Naive thymus-derived CD4-positive, alpha-beta T cell (primary cell): ENCODE results near the gene SRPK2. TPM values are rescaled to one million over a fixed set of nuclear protein-coding genes. Genes with fewer than 3 reads are reported as not detected.
"Not testable (repeated sequence)": the region's sequence is repeated elsewhere in the genome, so short reads cannot be mapped to it uniquely, and the experiment has no call there.

Experiments used
- ATAC-seq: fragments of 150-1000 bp; cut with Tn5 transposase; 2 replicates; pipeline ENCODE4 v1.10.0; 2021; ENCODE audit warnings: mild to moderate bottlenecking, moderate library complexity
- CTCF ChIA-PET: fragments of 350-600 bp; sonication (Branson Sonifier 250); formaldehyde crosslinking; loops from one replicate; lab custom pipeline; 2021; ENCODE audit warnings: antibody characterized with exemption; lab: Charles Lee
- POLR2A ChIA-PET: fragments of 350-600 bp; sonication (Branson Sonifier 250); formaldehyde crosslinking; loops from one replicate; lab custom pipeline; 2021; ENCODE audit warnings: antibody characterized with exemption, inconsistent platforms; lab: Charles Lee
- DNase-seq, 9 donors: peaks; one replicate each; pipeline versions ENCODE4 v3.0.0 to v3.0.0-alpha.2; 2020 to 2022; ENCODE audit warnings: mixed read lengths in 1 of 9
- H3K27ac ChIP-seq: one replicate; pipeline ENCODE4 v1.7.0; 2013; ENCODE audit warnings: mild to moderate bottlenecking, low read depth, low read length, moderate library complexity
- H3K27me3 ChIP-seq, 2 donors: one replicate each; pipeline ENCODE4 v1.7.0; 2013; ENCODE audit warnings: low read length in 2 of 2, mild to moderate bottlenecking in 2 of 2, moderate library complexity in 2 of 2; ENCODE audit not compliant: control insufficient read depth in 2 of 2, insufficient read depth in 2 of 2
- H3K36me3 ChIP-seq, 3 experiments: 1 replicate in 2 of 3; 2 replicates in 1 of 3; pipeline ENCODE4 v1.7.0; 2013; ENCODE audit warnings: low read length in 3 of 3, mild to moderate bottlenecking in 3 of 3, moderate library complexity in 1 of 3; ENCODE audit not compliant: insufficient read depth in 3 of 3, control insufficient read depth in 2 of 3
- H3K4me1 ChIP-seq, 2 donors: one replicate each; pipeline ENCODE4 v1.7.0; 2013; ENCODE audit warnings: low read length in 2 of 2, mild to moderate bottlenecking in 2 of 2, moderate library complexity in 1 of 2; ENCODE audit not compliant: control insufficient read depth in 2 of 2, insufficient read depth in 2 of 2
- H3K4me3 ChIP-seq: 2 replicates; pipeline ENCODE4 v1.7.0; 2013; ENCODE audit warnings: mild to moderate bottlenecking, low read length
- H3K9me3 ChIP-seq, 3 experiments: 1 replicate in 2 of 3; 2 replicates in 1 of 3; pipeline ENCODE4 v1.7.0; 2013; ENCODE audit warnings: low read length in 3 of 3; ENCODE audit not compliant: control insufficient read depth in 2 of 3
- H3K27ac Mint-ChIP-seq, 9 donors: one replicate each; pipeline ENCODE4 v1.8.0; 2020 to 2022; ENCODE audit warnings: mixed read lengths in 9 of 9, mild to moderate bottlenecking in 8 of 9, moderate library complexity in 5 of 9, inconsistent platforms in 2 of 9
- H3K27me3 Mint-ChIP-seq, 5 donors: one replicate each; pipeline ENCODE4 v1.8.0; 2021 to 2022; ENCODE audit warnings: mixed read lengths in 5 of 5, mild to moderate bottlenecking in 1 of 5
- H3K36me3 Mint-ChIP-seq, 5 donors: one replicate each; pipeline ENCODE4 v1.8.0; 2020 to 2022; ENCODE audit warnings: mixed read lengths in 5 of 5, mild to moderate bottlenecking in 3 of 5, inconsistent platforms in 1 of 5
- H3K4me1 Mint-ChIP-seq, 7 donors: one replicate each; pipeline ENCODE4 v1.8.0; 2020 to 2022; ENCODE audit warnings: mixed read lengths in 7 of 7, mild to moderate bottlenecking in 3 of 7, inconsistent platforms in 1 of 7
- H3K4me3 Mint-ChIP-seq, 10 donors: one replicate each; pipeline ENCODE4 v1.8.0; 2020 to 2022; ENCODE audit warnings: mild to moderate bottlenecking in 10 of 10, mixed read lengths in 10 of 10, moderate library complexity in 6 of 10, inconsistent platforms in 2 of 10
- H3K9me3 Mint-ChIP-seq, 11 donors: one replicate each; pipeline ENCODE4 v1.8.0; 2020 to 2022; ENCODE audit warnings: mixed read lengths in 11 of 11, mild to moderate bottlenecking in 4 of 11, inconsistent platforms in 1 of 11, moderate library complexity in 1 of 11
- intact Hi-C, 2 donors: fragments of 100-400 bp; cut with micrococcal nuclease; formaldehyde crosslinking; loops; one replicate each; pipeline ENCODE4 v1.15.1; 2023
- polyA plus RNA-seq, 2 donors: library from polyadenylated mRNA; unstranded; fragments of 300-500 nt; fragmentation: Illumina TruSeq; gene quantifications; one replicate each; pipeline ENCODE4 v1.2.3, GENCODE V29; 2021
- total RNA-seq, 6 experiments: library from RNA in 5 of 6; stranded (reverse) in 5 of 6; gene quantifications; 1 replicate in 5 of 6; 2 replicates in 1 of 6; pipeline ENCODE4 v1.2.3 and lab custom pipeline; 2021 to 2026

The SRPK2 gene
- total and polyA plus RNA-seq, 7 experiments from 2014 or later = 40.2 to 56.7 (median 46.8) TPM

DNA sequence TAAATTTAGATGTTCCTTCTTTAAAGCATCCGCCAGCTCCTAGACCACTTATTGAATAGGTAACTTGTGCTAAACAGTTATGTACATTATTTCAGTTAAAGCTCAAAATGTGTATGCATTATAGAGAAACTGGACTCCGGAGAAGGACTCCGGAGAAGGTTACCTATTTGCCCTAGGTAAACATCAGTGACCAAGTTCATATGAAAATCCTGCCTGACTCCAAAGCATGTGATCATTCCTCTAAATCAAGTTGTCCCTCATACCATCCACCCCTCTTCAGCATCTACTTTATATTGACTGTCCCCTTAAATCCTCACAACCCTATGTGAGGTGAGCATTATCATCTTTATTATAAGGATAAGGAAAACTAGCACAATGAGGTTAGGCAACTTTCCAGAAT, 147.5 kb downstream of the SRPK2 start:
- no peak for DNase-seq
- ATAC-seq = no peak
- intact Hi-C loops = no loop called here
- Histone ChIP-seq H3K27ac (no peak overlapping the region), H3K9me3 (no peaks in the 10 kb centered on the region), H3K27me3 (no peaks in the 10 kb centered on the region), H3K4me1 (peaks cover 0 to 3% of the 10 kb centered on the region in 2 donors), H3K36me3 (no peaks in the 10 kb centered on the region), H3K4me3 (no peak overlapping the region)
- POLR2A ChIA-PET = interaction anchor here (0.9 kb wide), 1 partner anchor 43 kb away, joined by 3 read pairs; no protein-coding TSS in a partner anchor
- Mint-ChIP-seq H3K36me3 (peaks cover 4 to 6% (median 5%) of the 10 kb centered on the region in 5 donors), H3K27ac (no peak overlapping the region), H3K4me3 (peak overlapping the region in 1 of 10 donors; percentile 3), H3K4me1 (peaks cover 3 to 78% (median 69%) of the 10 kb centered on the region in 7 donors), H3K9me3 (no peaks in the 10 kb centered on the region), H3K27me3 (no peaks in the 10 kb centered on the region)
- CTCF ChIA-PET = no interaction called here

DNA sequence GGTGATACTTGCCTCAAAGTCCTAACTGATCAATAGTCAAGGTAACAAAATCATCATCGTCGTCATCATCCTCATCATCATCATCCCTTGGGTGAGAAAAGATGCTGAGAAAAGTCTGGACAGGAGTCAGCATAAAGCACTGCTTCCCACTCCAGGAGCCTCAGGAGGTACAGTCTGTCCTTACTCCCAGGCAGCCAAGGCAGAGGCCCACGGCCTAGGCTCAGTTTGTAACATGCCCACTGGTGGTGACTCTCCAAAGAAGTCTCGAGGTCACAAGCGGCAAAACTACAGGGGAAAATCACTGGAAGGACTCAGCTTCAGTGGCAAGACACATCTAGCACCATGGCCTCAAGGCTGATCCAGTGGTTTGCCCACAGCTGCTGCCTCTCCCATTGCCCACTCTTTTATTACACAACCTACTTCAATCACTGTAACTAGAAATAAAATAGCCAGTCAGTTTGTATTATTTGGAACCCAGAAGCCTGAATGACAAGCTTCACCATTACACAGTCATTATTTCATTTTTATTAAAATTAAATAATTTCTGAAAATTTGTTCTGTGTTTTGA, 150.4 kb downstream of the SRPK2 start:
- no peak for ATAC-seq
- peak overlapping the region in 1 of 9 donors; percentile 18 for H3K27ac Mint-ChIP-seq
- CTCF ChIA-PET = interaction anchor here (0.6 kb wide), 1 partner anchor 227 kb away, joined by 3 read pairs; no protein-coding TSS in a partner anchor

DNA sequence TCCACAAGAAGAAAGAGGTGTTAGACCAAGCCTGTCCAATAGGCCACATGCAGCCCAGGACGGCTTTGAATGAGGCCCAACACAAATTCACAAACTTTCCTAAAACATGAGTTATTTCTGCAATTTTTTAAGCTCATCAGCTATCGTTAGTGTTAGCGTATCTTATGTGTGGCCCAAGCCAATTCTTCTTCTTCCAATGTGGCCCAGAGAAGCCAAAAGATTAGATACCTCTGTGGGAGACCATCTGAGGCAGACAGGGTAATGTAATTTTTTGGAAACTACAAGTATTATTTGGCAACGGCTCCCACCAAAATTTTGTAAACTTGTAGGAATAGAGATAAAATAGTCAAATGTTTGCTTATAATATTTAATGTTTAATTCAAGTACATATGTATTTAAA, 153.8 kb downstream of the SRPK2 start:
- Mint-ChIP-seq H3K36me3 (peaks cover 7 to 23% (median 14%) of the 10 kb centered on the region in 5 donors), H3K4me1 (peaks cover 8 to 67% (median 56%) of the 10 kb centered on the region in 7 donors), H3K9me3 (peaks cover 0 to 2% (median 0%) of the 10 kb centered on the region in 11 donors), H3K4me3 (no peak overlapping the region), H3K27me3 (no peaks in the 10 kb centered on the region), H3K27ac (no peak overlapping the region)
- Histone ChIP-seq H3K27ac (no peak overlapping the region), H3K36me3 (no peaks in the 10 kb centered on the region), H3K4me1 (peaks cover 0 to 3% of the 10 kb centered on the region in 2 donors), H3K27me3 (no peaks in the 10 kb centered on the region), H3K4me3 (no peak overlapping the region), H3K9me3 (no peaks in the 10 kb centered on the region)
- DNase-seq (no peak), ATAC-seq (no peak)
- ChIA-PET POLR2A (interaction anchor here (1.0 kb wide), 1 partner anchor 190 kb away, joined by 3 read pairs; no protein-coding TSS in a partner anchor), CTCF (interaction anchor here (0.7 kb wide), 1 partner anchor 196 kb away, joined by 3 read pairs; no protein-coding TSS in a partner anchor)
- intact Hi-C loops = no loop called here

More for the DNA sequence above, 150.4 kb downstream of the SRPK2 start:
- Histone ChIP-seq H3K9me3 (no peaks in the 10 kb centered on the region), H3K27ac (no peak overlapping the region), H3K4me3 (no peak overlapping the region), H3K36me3 (no peaks in the 10 kb centered on the region), H3K4me1 (peaks cover 0 to 3% of the 10 kb centered on the region in 2 donors), H3K27me3 (no peaks in the 10 kb centered on the region)
- no peak for DNase-seq
- Mint-ChIP-seq H3K36me3 (peaks cover 0 to 8% (median 0%) of the 10 kb centered on the region in 5 donors), H3K4me1 (peaks cover 8 to 91% (median 82%) of the 10 kb centered on the region in 7 donors), H3K9me3 (no peaks in the 10 kb centered on the region), H3K27me3 (no peaks in the 10 kb centered on the region), H3K4me3 (no peak overlapping the region)
- intact Hi-C loops = no loop called here
- POLR2A ChIA-PET = no interaction called here

DNA sequence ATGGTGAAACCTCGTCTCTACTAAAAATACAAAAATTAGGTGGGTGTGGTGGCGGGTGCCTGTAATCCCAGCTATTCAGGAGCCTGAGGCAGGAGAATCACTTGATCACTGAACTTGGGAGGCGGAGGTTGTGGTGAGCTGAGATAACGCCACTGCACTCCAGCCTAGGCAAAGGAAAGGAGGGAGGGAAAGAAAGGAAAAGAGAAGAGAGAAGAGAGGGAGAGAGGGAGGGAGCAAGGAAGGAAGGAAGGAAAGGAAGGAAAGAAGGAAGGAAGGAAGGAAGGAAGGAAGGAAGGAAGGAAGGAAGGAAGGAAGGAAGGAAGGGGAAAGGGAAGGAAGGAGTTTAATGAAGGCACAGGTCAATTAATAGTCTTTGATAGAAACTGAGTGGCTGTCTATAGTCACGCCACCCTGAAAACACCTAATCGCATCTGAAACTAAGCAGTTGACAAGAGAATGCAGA, 155.9 kb downstream of the SRPK2 start:
- H3K9me3 ChIP-seq, H3K4me1 ChIP-seq, H3K9me3 Mint-ChIP-seq, H3K4me3 Mint-ChIP-seq, H3K27ac ChIP-seq, intact Hi-C loops, H3K27ac Mint-ChIP-seq, H3K36me3 ChIP-seq, POLR2A ChIA-PET, H3K27me3 Mint-ChIP-seq, DNase-seq, CTCF ChIA-PET, H3K4me3 ChIP-seq, ATAC-seq, H3K27me3 ChIP-seq: not testable (repeated sequence)
- H3K4me1 Mint-ChIP-seq = peaks cover 8 to 53% (median 40%) of the 10 kb centered on the region in 7 donors
- H3K36me3 Mint-ChIP-seq = peaks cover 7 to 38% (median 21%) of the 10 kb centered on the region in 5 donors

DNA sequence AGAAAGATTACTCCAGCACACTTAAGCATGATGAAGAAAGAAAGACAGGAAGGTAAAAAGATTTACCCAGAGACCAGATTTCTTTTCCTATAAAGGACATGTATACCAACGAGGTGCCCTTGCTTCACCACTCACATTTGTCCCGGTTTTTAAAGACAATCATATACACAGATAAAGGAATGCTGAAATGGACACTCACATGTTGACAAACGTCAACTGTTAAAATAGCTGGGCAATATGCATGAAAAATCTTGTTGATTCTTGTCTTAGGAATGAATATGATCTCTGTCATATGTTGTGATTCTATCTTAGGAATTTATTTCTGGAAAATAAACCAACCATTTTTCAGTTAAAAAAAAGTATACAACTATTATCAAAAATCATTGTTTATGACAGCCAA, 158.2 kb downstream of the SRPK2 start:
- intact Hi-C loops = no loop called here
- no peak overlapping the region for H3K4me3 Mint-ChIP-seq
- H3K27me3 Mint-ChIP-seq = no peaks in the 10 kb centered on the region
- H3K27me3 ChIP-seq = no peaks in the 10 kb centered on the region
- H3K4me1 ChIP-seq = peaks cover 0 to 3% of the 10 kb centered on the region in 2 donors
- peaks cover 0 to 5% (median 0%) of the 10 kb centered on the region in 3 experiments for H3K36me3 ChIP-seq
- H3K4me3 ChIP-seq = no peak overlapping the region
- H3K9me3 Mint-ChIP-seq = peaks cover 0 to 13% (median 0%) of the 10 kb centered on the region in 11 donors
- POLR2A ChIA-PET = no interaction called here
- no peak for DNase-seq
- H3K27ac Mint-ChIP-seq = peak overlapping the region in 1 of 9 donors; percentile 25
- no peak for ATAC-seq
- H3K9me3 ChIP-seq = no peaks in the 10 kb centered on the region
- H3K4me1 Mint-ChIP-seq = peaks cover 0 to 41% (median 26%) of the 10 kb centered on the region in 7 donors
- no peak overlapping the region for H3K27ac ChIP-seq
- peaks cover 8 to 47% (median 28%) of the 10 kb centered on the region in 5 donors for H3K36me3 Mint-ChIP-seq
- CTCF ChIA-PET = no interaction called here

DNA sequence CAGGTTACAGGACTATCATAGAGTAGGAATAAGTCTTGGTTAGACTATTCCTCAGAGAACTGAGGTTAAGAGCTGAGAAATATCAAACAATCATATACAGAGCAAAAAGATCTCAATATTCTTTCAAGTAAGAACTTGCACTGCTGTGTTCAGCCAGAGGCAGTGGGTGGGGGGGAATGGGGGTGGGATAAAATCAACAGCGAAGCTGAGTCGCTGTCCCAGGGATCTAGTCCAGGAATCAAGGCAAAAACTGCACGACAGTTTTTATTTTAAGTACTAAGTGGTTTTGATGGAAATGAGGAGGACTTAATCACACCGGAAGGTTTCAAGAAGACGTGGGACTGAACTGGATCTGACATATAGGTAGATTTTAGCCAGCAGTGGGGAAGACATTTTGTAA, 159.1 kb downstream of the SRPK2 start:
- Mint-ChIP-seq H3K4me3 (no peak overlapping the region), H3K9me3 (peaks cover 0 to 13% (median 0%) of the 10 kb centered on the region in 11 donors), H3K27me3 (no peaks in the 10 kb centered on the region), H3K36me3 (peaks cover 8 to 44% (median 28%) of the 10 kb centered on the region in 5 donors), H3K27ac (no peak overlapping the region), H3K4me1 (peaks cover 8 to 43% (median 29%) of the 10 kb centered on the region in 7 donors)
- peaks cover 0 to 6% of the 10 kb centered on the region in 2 donors for H3K4me1 ChIP-seq
- ATAC-seq (no peak), DNase-seq (no peak)
- intact Hi-C loops = no loop called here
- H3K4me3 ChIP-seq = no peak overlapping the region
- H3K9me3 ChIP-seq = no peaks in the 10 kb centered on the region
- H3K27me3 ChIP-seq = no peaks in the 10 kb centered on the region
- ChIA-PET POLR2A (no interaction called here), CTCF (interaction anchor here (0.5 kb wide), 1 partner anchor 162 kb away, joined by 4 read pairs; no protein-coding TSS in a partner anchor)
- peaks cover 0 to 5% (median 0%) of the 10 kb centered on the region in 3 experiments for H3K36me3 ChIP-seq
- no peak overlapping the region for H3K27ac ChIP-seq
